GM19395 (cell line): Measurements from ENCODE around the gene RNF223.
A peak's percentile ranks its signal among the peaks of the same experiment; 100 is the strongest.
"Not testable (repeated sequence)": the region's sequence is repeated elsewhere in the genome, so short reads cannot be mapped to it uniquely, and the experiment has no call there.

Experiments used
- ATAC-seq: cut with Tn5 transposase; IDR thresholded peaks from one replicate; pipeline ENCODE4 v1.9.1; 2021; ENCODE audit warnings: mild to moderate bottlenecking, moderate library complexity; ENCODE audit not compliant: unreplicated experiment

RNF223 gene

DNA sequence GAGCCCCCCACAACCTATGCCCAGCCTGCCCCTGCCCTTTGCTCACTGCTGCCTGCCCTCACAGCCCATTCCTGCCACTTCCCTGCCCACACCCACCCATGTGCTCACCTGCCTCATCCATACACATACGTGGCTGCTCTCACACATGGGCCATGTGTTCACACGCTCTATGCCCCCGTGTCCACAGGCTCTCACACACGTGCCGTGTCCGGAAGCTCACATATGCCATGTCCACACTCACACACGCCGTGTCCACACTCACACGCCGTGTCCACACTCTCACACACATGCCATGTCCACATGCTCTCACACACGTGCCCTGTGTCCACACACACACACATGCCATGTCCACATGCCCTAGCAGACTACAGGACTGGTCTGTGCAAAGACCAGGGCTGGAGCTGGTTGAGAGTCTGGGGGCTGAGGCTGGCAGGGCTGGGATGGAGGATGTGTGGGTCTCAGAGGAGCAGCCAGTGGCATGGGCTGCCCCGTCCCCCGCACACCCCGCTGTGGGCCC, 583 bp upstream of the RNF223 start:
- no peak for ATAC-seq

DNA sequence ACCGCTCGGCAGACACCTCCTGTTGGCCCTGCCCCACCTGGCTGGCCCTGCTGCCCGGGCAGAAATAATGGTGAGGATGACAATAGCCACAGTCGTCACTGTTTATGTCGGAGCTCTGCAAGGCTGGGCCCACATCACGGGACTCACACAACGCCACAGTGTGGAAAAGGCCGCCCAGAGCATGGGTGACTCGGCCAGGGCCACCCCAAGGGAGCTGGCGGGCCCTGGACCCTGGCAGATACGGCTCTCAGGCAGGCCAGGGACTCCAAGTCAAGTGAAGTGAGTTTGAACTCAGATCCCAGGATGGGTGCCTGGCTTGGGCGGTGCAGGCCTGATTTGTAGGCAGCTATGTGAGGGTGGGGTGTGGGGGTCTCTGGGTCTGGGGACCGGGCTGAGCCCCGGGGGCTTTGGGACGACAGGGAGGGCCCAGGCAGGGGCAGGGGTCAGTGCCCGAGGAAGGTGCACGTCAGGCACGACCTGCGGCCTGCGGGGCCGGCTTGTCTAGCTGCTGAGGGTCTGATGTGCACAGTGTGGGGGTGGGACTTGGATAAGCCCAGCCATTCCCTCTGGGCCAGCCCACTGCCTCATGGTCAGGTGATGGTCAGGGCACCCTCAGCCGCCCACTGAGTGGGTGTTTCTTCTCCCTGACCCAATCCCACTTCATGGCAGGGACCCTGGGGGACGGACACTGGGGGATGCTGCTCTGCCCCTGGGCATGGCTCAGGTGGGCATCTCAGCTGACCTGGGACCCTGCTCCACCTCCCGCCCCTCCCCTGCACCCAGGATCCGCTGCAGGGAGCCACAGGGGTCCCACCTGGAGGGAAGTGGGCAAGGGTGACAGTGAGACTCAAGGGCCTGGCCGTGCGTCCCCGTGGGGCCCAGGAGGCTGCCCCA, 1.0 kb downstream of the RNF223 start:
- no peak for ATAC-seq

DNA sequence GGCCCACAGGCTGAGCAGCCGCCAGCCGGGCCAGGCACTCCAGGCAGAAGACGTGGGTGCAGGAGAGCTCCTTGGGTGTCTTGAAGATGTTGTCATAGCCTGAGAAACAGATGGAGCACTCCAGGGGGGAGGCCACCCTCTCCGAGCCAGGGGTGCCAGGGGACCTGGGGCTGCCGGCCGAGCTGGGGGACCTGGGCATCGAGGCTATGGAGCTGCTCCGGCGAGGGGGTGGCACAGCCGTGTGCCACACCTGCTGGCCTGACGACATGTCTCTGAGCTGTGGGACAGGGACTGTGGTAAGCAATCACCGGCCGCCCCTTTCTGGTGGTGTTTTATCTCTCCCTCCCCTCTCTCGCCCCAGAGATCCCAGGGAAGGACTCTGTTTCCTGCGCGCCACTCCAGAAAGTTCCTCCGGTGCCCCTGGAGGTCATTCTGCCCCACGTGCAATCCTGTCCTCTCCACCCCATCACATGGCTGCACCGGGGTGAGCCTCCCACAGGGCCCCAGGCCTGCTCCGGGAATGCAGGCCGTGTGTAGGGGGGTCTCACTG, 1.7 kb downstream of the RNF223 start:
- ATAC-seq: no peak

DNA sequence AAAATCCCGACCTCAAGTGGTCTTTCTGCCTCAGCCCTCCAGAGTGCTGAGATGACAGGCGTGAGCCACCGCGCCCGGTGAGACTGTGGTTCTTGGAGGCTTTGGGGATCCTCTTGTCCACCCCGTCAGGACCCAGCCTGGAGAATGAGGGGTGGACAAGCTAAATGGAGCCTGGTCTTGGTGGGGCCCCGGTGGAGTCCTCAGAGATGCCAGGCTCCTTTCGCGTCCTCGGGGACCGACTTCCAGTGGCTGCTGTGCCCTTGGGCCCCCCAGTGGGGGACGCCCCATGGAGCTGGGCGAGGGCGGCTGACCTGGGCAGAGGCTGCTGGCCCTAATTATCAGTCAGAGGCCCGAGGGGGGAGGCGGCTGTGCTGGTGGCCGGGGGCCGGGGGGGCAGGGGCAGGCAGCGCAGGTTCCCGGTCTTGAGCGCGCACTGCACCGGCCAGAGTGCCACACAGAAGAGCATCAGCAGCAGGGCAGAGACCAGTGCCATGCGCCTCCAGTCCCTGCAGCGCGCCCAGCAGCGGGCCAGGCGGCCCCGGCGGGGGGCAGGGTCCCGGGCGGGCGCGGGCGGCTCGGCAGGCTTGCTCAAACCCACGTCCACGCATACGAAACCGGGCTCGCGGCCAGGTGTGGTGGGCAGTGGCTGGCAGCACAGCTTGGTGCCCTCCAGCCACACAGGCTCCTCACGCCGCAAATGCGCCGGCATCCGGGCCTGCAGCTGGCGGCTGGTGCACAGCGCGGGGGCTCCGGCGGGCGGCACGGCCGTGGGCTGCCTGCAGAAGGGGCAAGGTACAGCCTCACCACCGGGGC, 2.4 kb downstream of the RNF223 start:
- no peak for ATAC-seq

DNA sequence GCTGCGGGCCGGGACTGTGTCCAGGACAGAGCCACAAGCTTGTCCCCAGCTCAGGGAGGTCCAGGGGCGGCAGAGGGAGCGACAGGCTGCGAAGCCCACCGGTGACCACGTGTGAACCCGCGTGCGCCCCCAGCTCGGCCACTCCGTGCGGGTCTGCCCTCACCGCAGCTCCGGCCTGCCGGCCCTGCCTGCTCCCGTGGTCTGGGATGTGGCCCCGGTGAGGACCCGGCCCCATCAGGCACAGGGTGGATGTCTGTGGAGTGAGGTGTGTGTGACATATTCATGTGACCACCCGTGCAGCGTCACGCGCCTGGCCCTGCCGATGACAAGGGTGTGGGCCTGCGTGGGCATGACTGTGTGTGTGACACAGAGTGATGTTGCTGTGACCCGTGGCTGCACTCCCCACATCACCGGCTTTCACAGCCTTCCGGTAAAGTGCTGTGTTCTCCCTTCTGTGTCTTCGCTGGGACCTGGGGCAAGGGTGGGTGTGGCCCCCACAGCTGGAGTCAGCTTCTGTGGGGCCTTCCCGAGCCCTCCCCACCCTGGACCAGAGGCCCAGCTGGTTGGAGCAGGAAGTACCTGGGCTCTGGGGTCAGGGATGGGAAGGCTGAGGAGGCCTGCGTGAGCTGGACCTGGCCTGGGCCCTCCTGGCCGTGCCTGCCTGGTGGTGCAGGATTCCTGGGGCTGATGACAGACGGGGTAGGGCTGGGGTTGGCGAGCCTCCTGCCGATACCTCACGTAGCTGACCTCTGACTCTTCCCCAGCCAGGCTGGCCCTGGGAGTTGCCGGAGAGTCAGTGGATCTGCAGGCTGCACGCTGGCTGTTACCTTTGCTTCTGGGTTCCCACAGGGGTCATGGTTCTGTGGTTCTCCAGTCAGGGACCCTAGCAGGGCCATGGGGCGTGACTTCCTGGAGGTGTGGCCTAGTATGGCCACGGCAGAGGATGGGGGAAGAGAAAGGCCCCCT, 4.1 kb downstream of the RNF223 start:
- ATAC-seq: no peak

DNA sequence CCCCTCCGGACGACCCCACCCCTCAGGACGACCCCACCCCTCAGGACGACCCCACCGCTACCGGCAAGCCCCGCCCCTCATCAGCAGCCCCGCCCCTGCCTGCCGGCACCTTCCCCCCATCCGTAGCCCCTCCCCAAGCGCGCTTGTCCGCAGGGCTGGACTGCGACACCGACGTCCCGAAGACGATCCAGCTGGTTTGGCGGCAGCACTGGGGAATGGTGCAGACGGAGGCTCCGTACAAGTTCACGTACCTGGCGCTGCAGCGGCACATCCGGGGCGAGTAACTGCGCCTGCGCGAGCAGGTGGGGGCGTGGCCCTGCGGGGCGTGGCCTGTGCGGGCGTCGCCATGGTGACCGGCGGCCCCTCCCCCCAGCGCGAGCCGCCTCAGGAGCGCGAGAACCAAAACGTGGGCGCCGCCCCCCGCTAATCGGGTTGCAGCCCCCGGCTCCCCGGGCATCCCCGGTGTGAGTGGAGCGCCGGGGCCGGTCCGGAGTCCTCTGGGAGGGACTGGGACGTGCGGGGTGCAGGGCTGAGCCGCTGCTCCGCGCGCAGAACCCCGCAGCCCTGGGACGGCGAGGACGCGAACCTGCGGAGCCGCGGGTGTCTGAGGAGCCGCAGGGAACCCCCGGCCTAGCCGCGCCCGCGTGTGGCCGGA, 4.9 kb downstream of the RNF223 start:
- ATAC-seq: no peak

DNA sequence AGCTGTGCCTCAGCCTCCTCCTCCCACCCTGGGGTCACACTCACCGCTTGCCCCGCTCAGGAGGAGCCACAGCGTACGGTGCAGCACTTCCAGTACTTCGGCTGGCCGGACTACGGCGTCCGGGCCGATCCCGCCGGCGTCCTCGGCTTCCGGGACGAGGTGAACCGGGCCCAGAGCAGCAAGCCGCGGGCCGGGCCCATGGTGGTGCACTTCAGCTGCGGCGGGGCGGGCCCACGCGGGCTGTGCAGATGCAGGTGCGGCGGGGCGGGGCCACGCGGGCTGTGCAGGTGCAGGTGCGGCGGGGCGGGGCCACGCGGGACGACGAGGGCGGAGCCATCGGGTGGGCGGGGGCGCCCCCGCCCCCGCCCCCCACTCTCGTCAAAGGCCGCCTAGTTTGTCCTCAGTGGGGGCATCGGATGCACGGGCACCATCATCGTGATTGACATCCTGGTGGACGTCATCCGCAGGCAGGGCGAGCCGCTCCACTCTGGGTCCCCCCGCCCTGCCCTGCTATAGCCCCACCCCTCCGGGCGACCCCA, 5.5 kb downstream of the RNF223 start:
- no peak for ATAC-seq

DNA sequence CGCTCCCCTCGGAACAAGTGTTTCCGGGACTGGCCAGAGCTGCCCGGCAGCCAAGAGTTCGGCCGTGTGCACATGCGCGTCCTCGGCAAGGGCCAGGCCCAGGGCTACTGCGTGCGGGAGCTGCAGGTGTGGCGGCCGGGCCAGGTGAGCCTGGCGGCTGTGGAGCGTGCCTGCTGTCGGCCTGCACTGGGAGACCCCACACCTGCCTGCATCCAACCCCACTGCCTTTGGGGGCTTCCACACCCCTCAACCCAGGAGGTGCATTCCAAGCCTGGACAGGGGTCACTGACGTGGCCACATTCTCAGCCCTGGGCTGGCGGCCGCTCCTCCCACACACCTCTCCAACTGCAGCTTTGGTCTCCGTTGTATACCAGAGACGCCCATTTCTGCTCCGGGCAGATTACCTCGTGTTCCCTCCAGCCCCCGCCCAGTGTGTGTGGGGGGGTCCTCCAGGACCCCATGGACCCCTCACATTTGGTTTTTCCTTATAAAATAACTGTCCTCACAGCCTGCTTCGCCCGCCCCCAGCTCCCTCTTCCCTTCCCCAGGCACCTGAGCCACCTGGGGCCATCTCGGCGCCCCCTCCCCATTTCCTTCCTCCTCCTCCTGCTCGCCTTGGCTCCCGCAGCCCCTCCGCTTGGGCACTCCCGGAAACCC, 6.1 kb downstream of the RNF223 start:
- ATAC-seq: no peak

DNA sequence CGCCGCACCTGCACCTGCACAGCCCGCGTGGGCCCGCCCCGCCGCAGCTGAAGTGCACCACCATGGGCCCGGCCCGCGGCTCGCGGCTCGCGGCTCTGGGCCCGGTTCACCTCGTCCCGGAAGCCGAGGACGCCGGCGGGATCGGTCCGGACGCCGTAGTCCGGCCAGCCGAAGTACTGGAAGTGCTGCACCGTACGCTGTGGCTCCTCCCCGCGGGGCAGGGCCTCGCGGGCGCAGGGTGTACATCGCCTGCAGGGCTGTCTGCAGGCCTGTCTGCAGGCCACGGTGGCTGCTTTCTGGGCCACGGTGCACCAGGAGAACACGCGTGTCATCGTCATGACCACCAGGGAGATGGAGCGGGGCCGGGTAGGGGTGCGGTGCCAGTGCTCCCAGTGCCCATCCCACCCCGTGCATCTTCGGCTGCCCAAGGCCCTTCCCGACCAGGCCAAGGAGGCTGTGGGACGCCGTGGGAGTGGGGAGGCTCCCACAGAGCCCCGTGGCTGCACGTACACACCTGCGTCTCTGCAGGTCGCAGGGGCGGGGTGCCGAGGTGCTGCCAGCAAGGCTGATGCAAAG, 6.7 kb downstream of the RNF223 start:
- ATAC-seq: no peak

DNA sequence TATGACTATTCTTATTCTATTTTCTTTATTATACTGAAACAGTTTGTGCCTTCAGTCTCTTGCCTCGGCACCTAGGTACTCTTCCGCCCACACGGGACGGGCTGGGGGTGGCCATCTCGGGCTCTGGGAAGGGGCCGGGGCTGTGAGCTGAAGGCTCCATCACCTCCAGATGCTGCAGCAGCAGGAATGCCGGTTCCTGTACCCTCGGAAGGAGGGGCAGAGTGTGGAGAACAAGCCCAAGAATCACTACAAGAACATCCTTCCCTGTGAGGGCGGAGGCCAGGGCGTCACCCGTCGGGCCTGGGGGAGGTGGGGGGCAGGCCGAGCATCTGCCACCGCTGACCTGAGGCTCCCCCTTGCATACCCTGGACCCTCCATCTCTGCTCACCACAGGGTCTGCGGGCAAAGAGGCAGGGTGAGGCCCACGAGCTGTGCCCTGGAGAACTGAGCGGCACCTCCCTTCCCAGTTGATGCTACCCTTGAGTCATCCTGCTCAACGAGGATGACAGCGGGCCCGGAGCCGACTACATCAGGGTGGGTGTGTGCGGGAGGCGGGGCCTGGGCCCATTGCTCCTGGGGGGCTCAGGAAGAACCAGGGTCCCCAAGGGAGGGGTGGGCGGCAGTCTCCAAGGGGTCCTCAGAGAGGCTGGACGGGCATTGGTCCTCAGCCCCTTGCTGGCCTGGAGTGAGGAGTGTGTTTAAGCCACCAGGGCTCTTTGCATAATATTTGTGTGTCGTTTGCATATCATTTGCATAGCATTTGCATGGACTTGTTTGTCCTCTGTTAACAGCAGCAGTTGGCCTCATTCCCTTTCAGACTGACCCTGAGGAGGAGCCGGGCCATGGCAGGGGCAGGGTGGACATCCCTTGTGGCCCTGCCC, 7.5 kb downstream of the RNF223 start:
- ATAC-seq: no peak

DNA sequence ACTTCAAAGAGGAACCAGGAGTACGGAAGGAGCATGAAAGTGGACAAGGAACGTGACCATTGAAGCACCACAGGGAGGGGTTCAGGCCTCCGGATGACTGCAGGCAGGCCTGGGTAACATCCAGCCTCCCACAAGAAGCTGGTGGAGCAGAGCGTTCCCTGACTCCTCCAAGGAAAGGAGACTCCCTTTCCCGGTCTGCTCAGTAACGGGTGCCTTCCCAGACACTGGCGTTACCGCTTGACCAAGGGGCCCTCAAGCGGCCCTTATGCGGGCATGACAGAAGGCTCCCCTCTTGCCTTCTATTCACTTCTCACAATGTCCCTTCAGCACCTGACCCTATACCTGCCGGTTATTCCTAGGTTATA, 8.2 kb downstream of the RNF223 start:
- not testable (repeated sequence) for ATAC-seq

DNA sequence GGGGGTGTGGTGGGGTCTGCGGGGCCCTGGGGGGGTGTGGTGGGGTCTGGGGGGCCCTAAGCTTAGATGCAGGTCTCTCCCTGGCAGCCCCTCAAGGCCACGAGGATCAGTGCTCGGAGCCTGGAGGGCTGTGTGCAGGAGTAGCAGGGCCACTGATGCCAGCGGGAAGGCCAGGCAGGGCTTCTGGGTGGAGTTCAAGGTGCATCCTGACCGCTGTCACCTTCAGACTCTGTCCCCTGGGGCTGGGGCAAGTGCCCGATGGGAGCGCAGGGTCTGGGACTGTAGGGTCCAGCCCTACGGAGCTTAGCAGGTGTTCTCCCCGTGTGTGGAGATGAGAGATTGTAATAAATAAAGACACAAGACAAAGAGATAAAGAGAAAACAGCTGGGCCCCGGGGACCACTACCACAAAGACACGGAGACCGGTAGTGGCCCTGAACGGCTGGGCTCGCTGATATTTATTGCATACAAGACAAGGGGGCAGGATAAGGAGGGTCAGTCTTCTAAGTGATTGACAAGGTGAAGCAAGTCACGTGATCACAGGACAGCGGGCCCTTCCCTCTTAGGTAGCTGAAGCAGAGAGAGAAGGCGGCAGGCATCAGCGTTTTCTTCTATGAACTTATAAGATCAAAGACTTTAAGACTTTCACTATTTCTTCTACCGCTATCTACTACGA, 8.7 kb downstream of the RNF223 start:
- ATAC-seq: no peak

DNA sequence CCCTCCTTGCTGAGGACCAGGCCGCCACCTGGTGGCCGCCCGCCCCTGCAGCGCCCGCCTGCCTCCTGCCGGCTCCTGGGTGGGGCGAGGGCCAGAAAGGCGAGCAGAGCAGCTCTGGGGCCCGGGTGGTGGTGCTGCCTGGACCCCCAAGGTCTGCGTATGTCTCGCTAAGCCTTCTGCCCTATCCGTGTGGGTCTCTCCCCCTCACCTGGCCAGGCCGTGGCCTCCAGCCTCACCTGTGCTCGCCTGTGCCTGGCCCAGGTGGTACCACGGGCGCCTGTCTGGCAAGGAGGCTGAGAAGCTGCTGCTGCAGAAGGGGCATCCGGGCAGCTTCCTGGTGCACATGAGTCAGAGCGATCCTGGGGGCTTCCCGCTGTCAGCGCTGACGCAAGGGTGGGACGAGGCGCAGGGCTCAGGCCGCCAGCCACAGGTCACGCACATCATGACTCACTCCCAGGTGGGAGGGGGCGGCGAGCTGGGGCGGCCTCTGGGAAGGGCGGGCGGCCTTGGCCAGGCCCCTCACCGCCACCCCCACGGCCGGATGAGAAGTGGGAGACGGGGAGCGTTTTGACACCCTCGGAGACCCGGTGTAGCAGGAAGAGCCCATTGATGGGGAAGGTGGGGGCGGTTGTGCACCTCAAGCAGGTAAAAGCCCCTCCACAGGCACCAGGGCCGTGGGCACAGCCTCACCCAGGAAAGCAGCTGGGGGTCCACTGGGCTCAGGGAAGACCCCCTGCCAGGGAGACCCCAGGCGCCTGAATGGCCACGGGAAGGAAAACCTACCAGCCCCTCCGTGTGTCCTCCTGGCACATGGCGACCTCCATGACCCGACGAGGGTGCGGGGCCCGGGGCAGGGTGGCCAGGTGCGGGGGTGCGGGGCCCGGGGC, 9.9 kb downstream of the RNF223 start:
- peak; percentile 50 for ATAC-seq

DNA sequence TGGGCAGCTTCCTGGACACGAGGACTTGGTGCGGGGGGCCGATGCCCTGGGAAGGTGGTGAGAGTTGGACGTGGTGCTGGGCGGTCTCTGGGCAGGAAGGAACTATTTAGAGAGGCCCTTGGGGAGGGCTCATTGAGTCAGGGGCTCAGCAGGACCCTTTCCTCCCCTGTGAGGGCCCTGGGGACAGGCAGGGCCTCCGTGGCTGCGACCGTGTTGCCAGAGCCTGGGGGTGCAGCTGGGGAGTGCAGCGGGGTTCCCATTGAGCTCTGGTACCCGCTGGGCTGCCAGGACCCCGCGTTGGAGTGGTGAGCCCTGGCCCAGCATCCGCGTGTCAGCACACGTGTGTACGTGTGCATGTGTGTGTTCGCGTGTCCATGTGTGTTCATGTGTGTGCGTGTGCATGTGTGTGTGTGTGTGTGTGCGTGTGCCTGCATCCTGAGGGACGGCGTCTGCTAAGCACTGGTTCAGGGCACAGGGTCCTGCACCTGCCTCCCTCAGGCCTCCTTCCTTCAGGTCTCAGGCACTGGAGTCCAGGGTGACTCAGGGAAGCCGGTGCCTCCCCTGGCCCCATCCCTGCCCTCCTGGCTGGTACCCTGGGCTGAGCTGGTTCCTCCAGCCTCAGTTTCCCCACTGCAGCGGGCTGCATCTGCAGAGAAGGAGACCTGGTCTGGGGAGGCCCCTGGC, 10.7 kb downstream of the RNF223 start:
- ATAC-seq: no peak

DNA sequence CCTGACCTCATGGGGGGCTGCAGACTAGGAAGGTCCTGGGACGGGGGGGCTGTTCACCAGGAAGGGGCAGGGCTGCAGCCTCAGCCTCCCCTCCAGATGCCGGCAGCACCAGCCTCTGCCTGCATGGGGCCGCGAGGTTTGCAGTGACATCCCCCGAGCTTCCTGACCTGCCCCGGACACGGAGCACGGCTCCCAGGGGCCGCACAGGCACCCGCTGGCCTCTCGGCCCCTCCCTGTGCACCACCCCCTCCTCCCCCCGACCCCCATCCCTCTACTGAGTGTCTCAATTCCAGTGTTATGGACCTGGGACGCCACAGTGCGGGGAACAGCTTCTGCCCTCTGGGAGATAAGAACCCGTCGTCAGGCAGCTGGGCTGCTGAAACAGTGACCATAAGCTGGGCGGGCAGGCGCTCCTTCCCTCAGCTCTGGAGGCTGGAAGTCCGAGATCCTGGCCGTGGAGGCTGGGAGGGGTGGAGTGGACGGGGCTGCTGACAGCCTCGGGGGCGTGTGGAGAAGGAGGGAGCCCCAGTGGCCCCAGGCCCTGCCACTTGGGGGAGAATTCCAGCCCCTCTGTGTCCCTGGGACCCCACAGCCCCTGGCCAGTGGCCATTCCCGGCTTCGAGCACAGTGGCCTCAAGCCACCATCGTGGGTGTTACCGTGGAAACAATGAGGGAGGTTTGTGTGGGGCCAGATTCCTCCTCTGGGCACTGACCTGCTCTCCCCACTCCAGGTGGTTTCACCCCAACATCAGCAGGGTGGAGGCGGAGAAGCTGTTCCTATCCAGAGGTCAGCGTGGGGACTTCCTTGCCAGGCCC, 11.6 kb downstream of the RNF223 start:
- ATAC-seq: no peak
